Adipose tissue (tissue), 3 donors: ENCODE data around the gene MCTS1. TPM values are rescaled to one million over a fixed set of nuclear protein-coding genes. Genes with fewer than 3 reads are reported as not detected.
"Not testable (repeated sequence)": the region's sequence is repeated elsewhere in the genome, so short reads cannot be mapped to it uniquely, and the experiment has no call there.

Experiments used
- H3K27ac ChIP-seq: one replicate; pipeline ENCODE4 v1.5.1; 2013; ENCODE audit warnings: low read depth, low read length
- WGBS, 3 donors: extraction: QIAGEN DNeasy Blood & Tissue Kit; methylation state at CpG; one replicate each; pipeline ENCODE4 v1.1.7; 2013; 5-methylcytosine and 5-hydroxymethylcytosine counted together
- polyA plus RNA-seq, 3 donors: library from polyadenylated mRNA; stranded (reverse); fragments of 200-250 nt; gene quantifications; one replicate each; pipeline ENCODE4 v1.2.3, GENCODE V29; 2013
- donor health status: healthy with polysubstance abuse.
- donor health status: Bipolar disorder and iron deficiency.
- donor health status: healthy.

MCTS1 gene
- polyA plus RNA-seq, 3 donors = 29.7 to 53.9 (median 39.2) TPM

DNA sequence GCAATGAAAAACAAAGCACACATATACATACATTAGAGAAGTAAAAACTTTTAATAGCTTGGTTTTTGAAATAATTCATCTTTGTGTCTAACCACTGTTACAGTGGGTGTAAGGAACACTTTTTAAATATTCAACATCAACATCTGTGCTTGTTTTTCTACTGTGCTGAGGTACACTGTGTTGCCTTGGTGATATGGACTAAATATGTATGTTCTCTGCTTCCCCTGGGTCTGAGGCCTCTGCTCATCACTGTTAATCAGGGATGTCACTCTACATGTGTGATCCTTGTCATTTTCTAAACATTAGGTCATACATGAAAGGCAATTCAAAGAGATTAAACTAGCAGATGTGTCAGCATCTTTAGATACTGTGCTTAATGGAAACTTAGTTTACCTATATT lies 10.9 kb downstream of the MCTS1 start:
- no peak overlapping the region for H3K27ac ChIP-seq

DNA sequence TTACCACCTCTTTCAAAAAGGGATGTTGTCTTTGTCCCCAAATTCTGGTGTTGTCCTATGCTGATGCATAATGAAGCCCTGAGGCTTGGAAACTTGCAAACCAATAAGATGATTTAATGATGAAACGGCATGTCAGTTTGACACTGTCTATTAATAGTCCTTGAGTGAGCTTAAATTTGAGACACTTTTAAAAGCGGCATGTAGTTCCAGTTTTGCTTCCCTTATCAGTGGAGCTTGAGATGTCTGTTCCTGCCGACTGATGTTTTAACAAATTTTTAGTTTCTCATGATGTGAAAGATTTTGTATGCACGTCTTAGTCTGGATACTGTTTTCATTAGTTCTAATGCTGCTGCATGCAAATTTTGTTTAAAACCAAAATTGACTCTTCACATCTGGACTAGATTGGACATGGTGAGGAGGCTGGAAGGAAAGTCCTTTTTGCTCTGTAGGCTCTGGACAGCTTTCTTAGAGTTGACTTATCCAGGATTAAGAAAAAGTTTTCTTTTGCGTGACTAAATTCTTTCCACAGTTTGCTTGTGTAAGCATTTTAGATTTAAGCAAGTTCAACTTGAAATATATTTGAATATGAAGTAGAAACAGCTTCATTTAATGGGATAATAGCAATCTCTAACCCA lies 14.2 kb downstream of the MCTS1 start:
- 84 to 88% (median 84%) methylated on average over 5 of the region's 5 CpGs for WGBS, 3 donors
- H3K27ac ChIP-seq = no peak overlapping the region

DNA sequence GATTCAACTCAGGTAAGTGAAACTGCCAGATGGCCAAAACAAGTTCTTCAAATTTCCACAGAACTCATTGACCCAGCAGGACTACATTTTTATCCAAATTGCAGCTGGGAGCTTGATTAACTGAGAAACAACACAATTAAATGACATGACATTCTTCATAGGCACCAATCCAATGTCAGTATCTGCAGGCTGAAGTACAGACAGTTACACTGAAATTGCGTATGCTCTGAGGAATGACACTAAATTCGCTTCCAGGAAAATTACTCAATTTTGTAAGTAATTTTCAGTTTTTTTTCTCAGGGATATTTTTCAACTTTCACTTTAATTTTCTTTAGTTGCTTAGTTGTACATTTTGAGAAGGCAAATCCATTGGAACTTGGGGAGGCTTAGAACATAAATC lies 21.5 kb downstream of the MCTS1 start:
- WGBS, 3 donors = 30 to 64% (median 49%) methylated on average over 2 of the region's 2 CpGs
- H3K27ac ChIP-seq = no peak overlapping the region

GRCh38 chrX:120629667-120630537 lies 26.0 kb downstream of the MCTS1 start, which contains the start of gene C1GALT1C1:
Gene C1GALT1C1, minus strand, starts transcription at chrX:120630054. Its CDS starts 2,888 bp downstream, at chrX:120627166.
- 0 to 25% (median 0%) methylated on average over 27 to 68 of the region's 68 CpGs for WGBS, 3 donors
- H3K27ac ChIP-seq = no peak within 1 kb of the TSS

DNA sequence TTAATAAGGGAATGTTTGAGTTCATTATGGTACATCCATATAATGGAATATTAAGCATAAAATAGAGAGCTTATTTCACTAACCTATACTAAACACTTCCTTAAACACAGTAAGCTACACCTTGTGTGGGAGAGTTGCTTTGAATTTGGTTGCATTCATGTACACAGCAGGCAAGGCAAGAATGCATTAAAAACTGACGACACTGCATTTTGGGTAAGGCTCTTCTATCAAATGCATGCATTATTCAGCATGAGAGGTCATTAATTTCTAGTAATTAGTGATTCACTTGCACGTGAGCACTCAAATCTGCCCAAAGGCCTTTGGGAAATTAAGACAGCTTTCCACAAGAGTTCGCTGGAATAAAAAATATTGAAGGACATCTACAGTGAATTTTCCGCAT lies 34.7 kb downstream of the MCTS1 start:
- H3K27ac ChIP-seq = no peak overlapping the region
- 77 to 91% (median 89%) methylated on average over 4 of the region's 4 CpGs for WGBS, 3 donors

DNA sequence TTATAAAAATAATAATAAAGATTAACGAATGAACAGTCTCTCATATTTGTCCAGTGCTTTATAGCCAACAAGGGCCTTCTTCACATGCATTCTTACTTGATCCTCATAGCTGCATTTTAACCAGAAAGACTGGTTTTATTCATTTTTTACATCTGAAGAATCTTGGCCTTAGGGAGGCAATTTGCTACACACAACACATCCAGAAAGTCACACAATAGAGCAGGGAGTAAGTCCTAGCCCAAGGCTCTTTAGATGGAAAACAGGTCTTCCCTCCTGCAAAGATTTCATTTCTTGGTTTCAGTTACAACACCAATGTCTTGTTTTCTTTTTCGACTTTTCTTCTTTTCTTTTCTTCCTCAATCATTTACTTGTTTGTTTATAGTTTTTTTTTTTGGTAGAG lies 39.0 kb downstream of the MCTS1 start:
- no peak overlapping the region for H3K27ac ChIP-seq
- WGBS, 3 donors = 59 to 82% (median 74%) methylated on average over 2 of the region's 2 CpGs

- no peak overlapping the region for H3K27ac ChIP-seq
- WGBS, 3 donors = 70 to 85% (median 76%) methylated on average over 4 of the region's 4 CpGs
Measured at GRCh38 chrX:120647127-120647526, 43.2 kb downstream of the MCTS1 start.

- not testable (repeated sequence) for H3K27ac ChIP-seq
- WGBS, 3 donors = 89 to 100% (median 100%) methylated on average over 1 of the region's 1 CpG
Measured at GRCh38 chrX:120652256-120652655, 48.4 kb downstream of the MCTS1 start.

DNA sequence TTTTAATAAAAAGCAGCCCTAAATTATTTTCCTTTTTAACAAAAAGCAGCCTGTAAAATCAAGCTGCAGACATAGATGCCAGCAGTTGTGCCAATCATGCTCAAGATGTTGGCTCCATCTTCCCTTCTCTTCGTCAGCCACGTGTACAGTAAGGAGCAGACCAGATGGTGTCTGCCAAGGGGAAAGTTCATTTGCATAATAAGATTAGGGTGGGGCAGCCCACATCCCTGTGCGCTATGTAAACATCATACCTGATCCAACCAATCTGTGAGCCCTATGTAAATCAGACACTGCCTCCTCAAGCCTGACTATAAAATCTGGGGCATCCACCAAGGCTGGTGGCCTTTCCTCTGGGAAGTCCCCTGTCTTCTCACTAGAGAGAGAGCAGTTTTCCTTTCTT lies 49.1 kb downstream of the MCTS1 start:
- WGBS, 3 donors = 47 to 63% (median 52%) methylated on average over 3 of the region's 3 CpGs
- H3K27ac ChIP-seq = no peak overlapping the region

DNA sequence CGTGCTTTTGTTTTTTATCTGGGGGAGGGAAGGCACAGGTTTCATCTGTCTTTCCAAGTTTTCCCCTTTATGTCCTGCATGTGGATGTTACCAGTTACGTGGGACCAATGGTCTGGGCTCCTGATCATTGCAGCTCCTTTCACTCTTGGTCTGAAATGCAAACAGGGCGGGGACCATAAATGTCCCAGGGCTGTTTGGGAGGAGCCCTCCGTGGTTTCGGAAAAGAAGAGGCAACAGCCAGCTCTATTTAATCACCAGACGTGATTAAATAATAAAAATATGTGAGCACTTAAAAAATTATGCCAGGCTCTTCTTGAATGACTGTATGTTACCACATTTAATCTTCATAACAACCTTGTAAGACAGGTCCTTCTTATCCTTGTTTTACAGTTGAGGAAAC lies 56.7 kb downstream of the MCTS1 start:
- no peak overlapping the region for H3K27ac ChIP-seq
- WGBS, 3 donors = 55 to 76% (median 58%) methylated on average over 6 of the region's 6 CpGs

Other genes starting within 250 kb of the MCTS1 start
- not detected for gene ATP1B4, start 242.0 kb upstream of the MCTS1 start, polyA plus RNA-seq
- 10 to 100 TPM; 30.5 to 52.3 (median 32.2) TPM for gene LAMP2, start 134.8 kb upstream of the MCTS1 start, polyA plus RNA-seq
- 10 to 100 TPM; 10.2 to 24.2 (median 12.4) TPM for gene CUL4B, start 43.1 kb upstream of the MCTS1 start, polyA plus RNA-seq
- 10 to 100 TPM; 11.6 to 19.9 (median 15.6) TPM for gene C1GALT1C1, start 26.0 kb downstream of the MCTS1 start, polyA plus RNA-seq